Mammary epithelial cell (primary cell): ENCODE data around the gene MIOS.

Source experiments
- EZH2 ChIP-seq: IDR thresholded peaks from 2 replicates; pipeline ENCODE4 v1.6.1; 2012; ENCODE audit warnings: low read length, inconsistent platforms, borderline replicate concordance
- TF ChIP-seq, protein P1 (sequence below), 2 donors: IDR thresholded peaks in 1 of 2; conservative IDR thresholded peaks in 1 of 2; 2 replicates each; pipeline ENCODE4 v1.5.1; 2011 to 2012; ENCODE audit warnings: inconsistent platforms in 2 of 2, low read length in 2 of 2, mild to moderate bottlenecking in 2 of 2, control low read depth in 1 of 2, low read depth in 1 of 2; ENCODE audit not compliant: insufficient read depth in 1 of 2; ENCODE audit errors: extremely low read depth in 1 of 2

- TF ChIP-seq, protein P1, sequence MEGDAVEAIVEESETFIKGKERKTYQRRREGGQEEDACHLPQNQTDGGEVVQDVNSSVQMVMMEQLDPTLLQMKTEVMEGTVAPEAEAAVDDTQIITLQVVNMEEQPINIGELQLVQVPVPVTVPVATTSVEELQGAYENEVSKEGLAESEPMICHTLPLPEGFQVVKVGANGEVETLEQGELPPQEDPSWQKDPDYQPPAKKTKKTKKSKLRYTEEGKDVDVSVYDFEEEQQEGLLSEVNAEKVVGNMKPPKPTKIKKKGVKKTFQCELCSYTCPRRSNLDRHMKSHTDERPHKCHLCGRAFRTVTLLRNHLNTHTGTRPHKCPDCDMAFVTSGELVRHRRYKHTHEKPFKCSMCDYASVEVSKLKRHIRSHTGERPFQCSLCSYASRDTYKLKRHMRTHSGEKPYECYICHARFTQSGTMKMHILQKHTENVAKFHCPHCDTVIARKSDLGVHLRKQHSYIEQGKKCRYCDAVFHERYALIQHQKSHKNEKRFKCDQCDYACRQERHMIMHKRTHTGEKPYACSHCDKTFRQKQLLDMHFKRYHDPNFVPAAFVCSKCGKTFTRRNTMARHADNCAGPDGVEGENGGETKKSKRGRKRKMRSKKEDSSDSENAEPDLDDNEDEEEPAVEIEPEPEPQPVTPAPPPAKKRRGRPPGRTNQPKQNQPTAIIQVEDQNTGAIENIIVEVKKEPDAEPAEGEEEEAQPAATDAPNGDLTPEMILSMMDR (conservative IDR thresholded peaks at IDR 0.05 in 1 of 2, IDR thresholded peaks at IDR 0.05 in 1 of 2; ENCODE audit: extremely low read depth in 1 of 2, insufficient read depth in 1 of 2, low read depth in 1 of 2, low read length in 2 of 2): no peak
- no peak for TF ChIP-seq EZH2
These were observed 73.8 kb downstream of the MIOS start, which contains the start of gene UMAD1 for GRCh38 chr7:7640221-7641128.
